CD1c-positive myeloid dendritic cell (primary cell): ENCODE results near the gene TMCC2.
A peak's percentile ranks its signal among the peaks of the same experiment; 100 is the strongest.
"Not testable (repeated sequence)": the region's sequence is repeated elsewhere in the genome, so short reads cannot be mapped to it uniquely, and the experiment has no call there.

Experiments
- DNase-seq: peaks from one replicate; pipeline ENCODE4 v3.0.0-alpha.2; 2016; ENCODE audit errors: extremely low spot score

TMCC2 gene

GRCh38 chr1:205211839-205212536 is 15.8 kb upstream of the TMCC2 start:
- peak; percentile 62 for DNase-seq

GRCh38 chr1:205214756-205215155 is 13.0 kb upstream of the TMCC2 start:
- DNase-seq = peak; percentile 71

GRCh38 chr1:205216588-205216987 is 11.2 kb upstream of the TMCC2 start:
- DNase-seq = no peak

- no peak for DNase-seq
Observed at GRCh38 chr1:205217418-205217817, 10.3 kb upstream of the TMCC2 start.

- DNase-seq = no peak
Observed at GRCh38 chr1:205220421-205220820, 7.3 kb upstream of the TMCC2 start.

GRCh38 chr1:205224736-205225135 is 3.0 kb upstream of the TMCC2 start:
- no peak for DNase-seq

- no peak for DNase-seq
Observed at GRCh38 chr1:205225901-205226765, 1.6 kb upstream of the TMCC2 start.

DNA sequence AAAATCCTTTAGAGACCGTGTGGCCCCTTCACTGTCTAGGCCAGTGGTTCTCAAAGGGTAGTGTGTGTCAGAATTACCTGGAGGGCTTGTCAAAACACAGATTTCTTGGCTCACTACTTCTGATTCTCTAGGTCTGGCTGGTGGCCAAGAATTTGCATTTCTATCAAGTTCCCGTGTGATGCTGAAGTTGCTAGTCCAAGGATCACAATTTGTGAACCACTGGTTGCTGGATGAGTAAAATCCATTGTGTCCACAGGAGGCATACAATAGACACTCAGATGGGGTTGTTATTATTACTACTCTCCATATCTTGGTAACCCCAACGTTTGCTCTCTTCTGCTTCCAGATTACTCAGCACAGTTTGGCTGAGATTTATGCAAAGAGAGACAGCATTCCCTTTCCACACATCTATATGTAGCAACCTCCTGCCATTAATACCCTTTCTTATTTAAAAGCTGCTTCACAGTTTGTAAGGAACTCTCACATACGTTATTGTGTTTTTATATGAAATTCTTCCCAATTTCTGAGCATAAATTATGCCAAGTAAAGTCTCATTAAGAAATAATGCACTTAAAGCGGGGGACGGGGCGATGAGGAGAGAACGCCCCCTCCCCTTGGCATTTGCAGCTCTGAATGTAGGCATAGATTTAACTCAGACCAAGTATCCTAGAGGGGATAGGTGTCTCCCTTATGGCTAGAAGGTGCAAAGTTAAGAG is 720 bp upstream of the TMCC2 start:
- peak; percentile 32 for DNase-seq

GRCh38 chr1:205228093-205228521 is 361 bp downstream of the TMCC2 start:
- DNase-seq = no peak

- peak; percentile 42 for DNase-seq
Observed at GRCh38 chr1:205229399-205229871, 1.7 kb downstream of the TMCC2 start.

DNA sequence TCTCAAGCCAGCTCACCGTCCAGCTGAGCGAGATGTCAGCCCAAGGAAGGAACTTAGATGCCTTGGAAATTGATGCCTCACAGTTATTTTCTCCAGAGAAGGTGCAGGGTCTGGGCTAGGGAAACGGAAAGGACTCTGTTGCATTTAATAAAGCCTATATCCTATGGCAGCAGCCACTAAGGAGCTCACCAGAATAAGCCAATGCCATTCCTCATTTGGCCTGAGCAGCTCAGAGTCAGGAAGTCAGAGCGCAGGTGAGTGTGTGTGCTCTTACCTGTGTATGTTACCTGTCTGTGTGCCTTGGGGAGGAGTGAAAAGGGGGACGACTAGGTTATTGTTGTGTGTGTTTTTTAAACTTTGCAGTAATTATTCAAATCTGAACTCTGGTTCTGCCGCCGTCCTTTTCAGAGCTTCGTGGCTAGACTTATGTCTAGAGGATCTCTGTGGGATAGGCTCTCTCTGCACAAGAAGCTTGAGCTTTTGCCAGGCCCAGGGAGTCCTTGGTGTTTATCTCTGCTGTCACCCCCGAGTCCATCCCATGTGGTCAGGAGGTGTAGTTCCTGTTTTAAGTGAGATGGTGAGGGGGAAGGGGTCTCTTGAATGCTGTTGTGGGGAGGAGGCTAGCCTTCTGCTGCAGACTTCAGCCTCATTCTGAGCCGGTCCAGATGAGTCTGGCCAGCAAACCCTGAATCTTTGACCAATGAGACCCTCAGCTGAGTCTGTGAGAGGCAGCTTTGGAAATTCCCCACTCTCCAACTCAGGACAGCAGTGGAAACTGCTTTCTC is 2.4 kb downstream of the TMCC2 start:
- DNase-seq = peak; percentile 22

DNA sequence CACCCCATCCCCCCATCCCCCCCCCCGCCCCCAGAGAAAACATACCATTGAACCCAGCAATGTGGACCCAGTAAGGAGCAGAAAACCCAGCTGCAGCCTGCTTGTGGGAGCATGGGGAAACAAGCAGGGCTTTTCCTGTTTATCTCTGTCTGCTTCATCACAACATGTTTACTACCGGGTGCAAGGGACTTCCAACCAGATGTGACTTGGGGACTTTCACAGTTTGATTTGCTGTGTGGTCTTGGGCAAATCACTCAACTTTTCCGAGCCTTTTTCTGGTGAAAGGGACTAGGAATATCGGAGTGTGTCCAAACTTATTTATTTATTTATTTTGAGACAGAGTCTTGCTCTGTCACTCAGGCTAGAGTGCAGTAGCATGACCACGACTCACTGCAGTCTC is 3.2 kb downstream of the TMCC2 start:
- no peak for DNase-seq

- DNase-seq = no peak
Observed at GRCh38 chr1:205232127-205232820, 4.5 kb downstream of the TMCC2 start.

GRCh38 chr1:205232945-205233397 is 5.2 kb downstream of the TMCC2 start:
- no peak for DNase-seq

DNA sequence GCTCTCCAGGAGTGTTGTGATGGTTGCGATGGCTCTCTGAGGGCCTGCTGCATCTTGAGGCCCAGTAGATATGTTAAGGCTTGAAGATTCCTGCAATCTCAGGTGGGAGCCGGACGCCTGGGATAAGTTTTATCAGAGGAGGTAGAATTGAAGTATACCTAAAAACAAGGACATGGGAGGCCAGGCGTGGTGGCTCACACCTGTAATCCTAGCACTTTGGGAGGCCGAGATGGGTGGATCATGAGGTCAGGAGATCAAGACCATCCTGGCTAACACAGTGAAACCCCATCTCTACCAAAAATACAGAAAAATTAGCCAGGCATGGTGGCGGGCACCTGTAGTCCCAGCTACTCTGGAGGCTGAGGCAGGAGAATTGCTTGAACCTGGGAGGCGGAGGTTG is 6.2 kb downstream of the TMCC2 start:
- not testable (repeated sequence) for DNase-seq

DNA sequence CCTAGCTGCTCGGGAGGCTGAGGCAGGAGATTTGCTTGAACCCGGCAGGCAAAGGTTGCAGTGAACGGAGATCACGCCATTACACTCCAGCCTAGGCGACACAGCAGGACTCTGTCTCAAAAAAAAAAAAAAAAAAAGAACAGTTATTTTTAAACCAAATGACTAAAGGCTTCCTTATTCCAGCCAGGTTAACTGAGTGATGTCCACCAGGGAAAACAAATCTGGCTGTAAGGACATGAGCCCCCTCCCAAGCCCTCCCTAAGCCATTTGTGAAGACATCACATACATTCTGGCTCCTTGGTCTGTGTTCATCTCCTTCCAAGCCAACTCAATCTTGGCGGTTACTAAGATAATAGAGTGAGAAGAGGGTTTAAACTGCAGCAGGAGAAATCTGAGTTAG is 8.2 kb downstream of the TMCC2 start:
- DNase-seq = no peak

- no peak for DNase-seq
Observed at GRCh38 chr1:205236526-205236925, 8.8 kb downstream of the TMCC2 start.

DNA sequence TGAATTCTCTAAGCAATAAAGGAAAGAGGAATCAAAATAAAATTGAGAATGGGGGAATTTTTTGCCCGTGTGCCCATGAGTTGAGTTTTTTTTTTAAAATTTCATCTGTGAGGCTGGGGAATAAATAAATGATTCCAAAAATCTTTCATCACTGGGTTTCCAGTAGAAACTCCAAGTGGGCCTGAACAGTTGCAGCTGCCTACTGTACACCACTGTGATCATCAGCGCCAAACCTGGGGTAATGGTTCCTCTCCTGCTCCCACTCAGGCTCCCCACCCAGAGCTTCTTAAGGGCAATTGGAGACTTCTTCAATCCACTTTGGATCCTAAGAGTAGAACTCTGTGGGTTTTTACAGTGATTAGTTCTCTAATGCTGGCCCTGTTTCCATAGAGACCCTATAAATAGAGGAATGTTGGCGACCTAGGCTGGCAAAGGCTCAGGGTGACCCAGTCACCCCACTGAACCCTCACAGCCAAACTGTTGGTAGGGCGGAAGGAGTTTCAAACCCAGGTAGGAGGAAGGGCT is 9.3 kb downstream of the TMCC2 start:
- peak; percentile 82 for DNase-seq

- DNase-seq = peak; percentile 84
Observed at GRCh38 chr1:205237526-205238484, 10.1 kb downstream of the TMCC2 start.
